ENCODE measurements around the gene AKIRIN2.

The AKIRIN2 gene

DNA sequence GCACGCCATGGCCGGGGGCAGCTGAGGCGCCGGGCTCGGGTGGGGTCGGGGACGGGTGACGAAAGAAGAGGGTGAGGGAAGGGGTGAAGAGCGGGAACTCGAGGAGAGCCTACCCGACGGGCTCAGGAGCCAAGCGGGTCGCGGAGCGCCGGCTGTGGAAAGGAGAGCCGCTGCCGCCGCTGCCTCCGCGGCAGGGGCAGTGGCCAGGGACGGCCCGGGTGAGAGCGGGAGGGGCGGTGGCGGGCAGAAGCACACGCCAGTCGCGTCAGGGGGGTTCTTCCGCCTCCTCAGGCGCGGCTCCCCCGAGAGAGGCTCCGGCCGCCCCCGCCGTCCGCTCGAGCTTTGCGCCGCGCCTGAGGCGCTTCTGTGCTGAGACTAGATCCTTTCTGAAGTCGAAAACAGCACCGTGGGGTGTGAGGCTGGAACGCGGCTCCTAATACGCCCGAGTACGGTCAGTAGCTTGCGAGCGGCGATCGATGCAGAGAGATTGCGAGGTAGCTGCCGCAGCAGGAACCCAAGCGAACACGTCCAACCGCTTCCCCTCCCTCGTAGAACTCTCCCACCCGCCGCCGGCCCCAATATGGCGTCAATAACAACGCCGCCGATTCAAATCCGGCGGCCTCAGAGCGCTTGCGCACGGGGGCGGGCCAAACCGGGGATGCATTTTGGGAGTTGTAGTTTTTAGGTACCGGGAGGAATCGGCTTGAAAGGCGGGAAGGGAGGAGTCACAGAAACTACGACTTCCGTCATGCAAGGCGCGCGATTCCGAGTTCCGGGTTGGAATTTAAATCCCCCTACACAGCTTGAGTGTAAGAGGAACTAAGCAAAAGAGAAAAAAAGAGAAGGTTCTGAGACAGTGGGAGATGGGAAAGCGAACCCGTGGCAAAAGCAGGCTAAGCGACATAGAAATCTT, at the start of gene AKIRIN2:
AKIRIN2 (minus strand) TSS at position 558 of the 913 bp plus-strand sequence; CDS start at position 9, 549 bp downstream.
- peak; percentile 91 for DNase-seq (ENCODE audit: low spot score)

DNA sequence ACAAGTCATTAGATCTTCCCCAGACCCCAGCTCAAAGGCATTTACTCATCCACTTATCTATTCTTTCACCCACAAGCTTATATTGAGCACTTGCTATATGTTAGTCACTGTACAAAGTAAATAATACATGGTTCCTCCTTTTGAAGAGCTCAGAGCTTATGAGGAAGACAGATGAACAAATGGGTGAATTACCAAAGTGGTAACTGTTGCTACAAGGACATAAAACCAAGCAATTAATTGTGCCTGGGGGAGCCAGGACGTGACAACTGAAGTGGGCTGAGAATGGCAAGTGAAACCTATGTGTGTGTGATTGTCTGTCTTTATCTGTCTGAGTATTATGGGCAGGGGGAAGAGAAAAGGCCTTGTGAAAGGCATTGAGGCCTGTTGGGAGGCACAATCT, 45.6 kb upstream of the AKIRIN2 start:
- DNase-seq (ENCODE audit: low spot score): no peak

GRCh38 chr6:87745966-87746721, 44.1 kb upstream of the AKIRIN2 start:
- DNase-seq (ENCODE audit: low spot score): no peak

- DNase-seq (ENCODE audit: low spot score): no peak
Measured at GRCh38 chr6:87743454-87743853, 41.4 kb upstream of the AKIRIN2 start.

DNA sequence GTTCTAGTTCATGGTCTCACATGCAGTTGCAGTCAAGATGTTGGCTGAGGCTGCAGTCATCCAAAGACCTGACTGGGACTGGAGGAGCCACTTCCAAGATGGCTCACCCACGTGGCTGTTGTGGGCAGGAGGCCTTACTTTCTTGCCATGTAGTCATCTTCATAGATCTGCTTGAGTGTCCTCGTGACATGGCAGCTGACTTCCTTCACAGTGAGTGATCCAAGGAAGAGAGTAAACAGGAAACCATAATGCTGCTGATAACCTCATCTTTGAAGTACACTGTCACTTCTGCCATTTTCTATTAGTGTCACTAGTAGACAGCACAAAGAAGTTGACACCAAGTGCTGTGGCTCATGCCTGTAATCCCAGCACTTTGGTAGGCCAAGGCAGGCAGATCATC, 40.1 kb upstream of the AKIRIN2 start:
- no peak for DNase-seq (ENCODE audit: low spot score)

- no peak for DNase-seq (ENCODE audit: low spot score)
Measured at GRCh38 chr6:87741001-87741650, 39.1 kb upstream of the AKIRIN2 start.

GRCh38 chr6:87738744-87739143, 36.7 kb upstream of the AKIRIN2 start:
- DNase-seq (ENCODE audit: low spot score): no peak

DNA sequence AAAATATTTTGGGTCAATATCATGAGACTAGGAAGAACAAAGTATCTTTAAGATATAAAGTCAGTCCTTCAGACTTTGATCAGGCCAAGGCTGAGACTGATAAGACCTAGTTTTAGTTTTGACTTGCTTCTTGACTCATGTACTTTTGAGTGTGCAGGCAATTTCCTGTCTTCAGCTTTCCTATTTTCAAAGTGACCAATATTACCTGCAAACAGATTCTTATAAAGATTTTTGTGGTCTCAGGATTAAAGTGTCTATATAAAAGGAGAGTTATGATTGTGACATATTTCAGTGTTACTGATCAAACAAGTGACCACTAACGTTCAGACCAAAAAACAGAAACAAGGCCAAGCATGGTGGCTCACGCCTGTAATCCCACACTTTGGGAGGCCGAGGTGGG, 36.0 kb upstream of the AKIRIN2 start:
- DNase-seq (ENCODE audit: low spot score): no peak

GRCh38 chr6:87736809-87737540, 34.9 kb upstream of the AKIRIN2 start:
- DNase-seq (ENCODE audit: low spot score): no peak

DNA sequence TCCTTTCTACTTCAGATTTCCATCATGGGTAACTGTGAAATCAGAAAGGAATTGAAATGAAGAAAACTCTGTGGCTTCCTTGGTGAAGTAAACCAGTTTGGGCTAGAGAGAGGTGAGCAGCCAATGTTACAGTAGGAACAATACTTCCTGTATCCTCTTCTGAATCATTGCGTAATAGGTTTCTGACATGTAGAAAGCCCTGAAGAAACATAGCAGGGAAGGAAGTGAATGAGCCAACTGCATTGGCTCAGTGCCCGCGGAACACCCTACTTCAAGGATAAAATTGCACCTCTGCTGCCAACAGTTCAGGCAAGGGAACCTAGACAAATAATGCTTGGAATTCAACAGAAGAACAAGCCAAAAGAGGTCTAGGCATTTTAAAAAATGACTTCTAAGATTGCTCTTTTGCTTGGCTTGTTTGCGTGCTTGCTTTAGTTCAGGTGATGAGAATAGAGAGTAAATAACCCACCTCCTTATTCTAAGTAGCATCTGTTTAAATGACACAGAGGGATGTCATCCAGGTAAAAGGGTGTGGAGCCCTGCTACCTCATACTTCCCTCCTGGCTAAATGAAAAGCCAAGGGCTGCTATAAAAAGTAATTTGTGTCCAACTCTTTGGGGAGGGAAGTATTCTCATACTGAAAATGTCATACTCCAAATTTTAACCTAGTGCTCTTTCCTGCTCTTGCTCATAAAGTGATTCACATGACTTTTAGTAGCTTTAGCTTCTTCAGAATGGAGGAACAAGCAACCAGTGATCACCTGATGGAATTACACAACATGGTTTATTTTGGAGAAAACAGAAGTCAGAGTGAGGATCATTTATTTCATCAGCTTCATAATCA, 30.0 kb upstream of the AKIRIN2 start:
- no peak for DNase-seq (ENCODE audit: low spot score)

DNA sequence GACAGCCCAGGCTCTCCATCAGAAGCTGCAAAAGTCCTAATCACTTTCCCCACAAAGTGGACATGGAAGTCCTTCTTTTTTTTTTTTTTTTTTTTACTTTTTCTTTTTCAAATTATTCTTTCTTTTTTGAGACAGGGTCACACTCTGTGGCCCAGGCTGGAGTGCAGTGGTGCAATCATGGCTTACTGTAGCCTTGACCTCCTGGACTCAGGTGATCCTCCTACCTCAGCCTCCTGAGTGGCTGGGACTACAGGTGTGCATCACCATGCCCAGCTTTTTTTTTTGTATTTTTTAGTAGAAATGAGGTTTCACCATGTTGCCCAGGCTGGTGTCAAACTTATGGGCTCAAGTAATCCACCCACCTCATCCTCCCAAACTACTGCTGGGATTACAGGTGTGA, 29.0 kb upstream of the AKIRIN2 start:
- no peak for DNase-seq (ENCODE audit: low spot score)

- no peak for DNase-seq (ENCODE audit: low spot score)
Measured at GRCh38 chr6:87729965-87730719, 28.1 kb upstream of the AKIRIN2 start.

DNA sequence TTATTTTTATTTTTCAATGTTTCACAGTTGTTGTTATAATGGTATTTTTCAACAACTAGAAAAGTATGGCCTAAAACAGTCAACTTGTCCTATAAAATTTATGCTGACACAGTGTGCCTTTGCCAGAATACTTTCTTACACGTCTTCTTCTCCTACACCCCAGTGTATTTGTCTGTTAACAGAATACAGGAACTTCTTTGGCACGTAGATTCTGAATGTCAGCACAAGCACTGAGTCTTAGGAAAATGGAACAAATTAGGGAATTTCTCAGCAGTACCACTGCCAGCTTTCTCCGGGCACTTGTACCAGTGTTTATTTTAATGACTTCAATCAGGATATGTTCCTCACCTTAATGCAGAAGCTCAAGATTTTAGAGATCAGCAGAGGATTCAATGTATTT, 26.7 kb upstream of the AKIRIN2 start:
- no peak for DNase-seq (ENCODE audit: low spot score)

DNA sequence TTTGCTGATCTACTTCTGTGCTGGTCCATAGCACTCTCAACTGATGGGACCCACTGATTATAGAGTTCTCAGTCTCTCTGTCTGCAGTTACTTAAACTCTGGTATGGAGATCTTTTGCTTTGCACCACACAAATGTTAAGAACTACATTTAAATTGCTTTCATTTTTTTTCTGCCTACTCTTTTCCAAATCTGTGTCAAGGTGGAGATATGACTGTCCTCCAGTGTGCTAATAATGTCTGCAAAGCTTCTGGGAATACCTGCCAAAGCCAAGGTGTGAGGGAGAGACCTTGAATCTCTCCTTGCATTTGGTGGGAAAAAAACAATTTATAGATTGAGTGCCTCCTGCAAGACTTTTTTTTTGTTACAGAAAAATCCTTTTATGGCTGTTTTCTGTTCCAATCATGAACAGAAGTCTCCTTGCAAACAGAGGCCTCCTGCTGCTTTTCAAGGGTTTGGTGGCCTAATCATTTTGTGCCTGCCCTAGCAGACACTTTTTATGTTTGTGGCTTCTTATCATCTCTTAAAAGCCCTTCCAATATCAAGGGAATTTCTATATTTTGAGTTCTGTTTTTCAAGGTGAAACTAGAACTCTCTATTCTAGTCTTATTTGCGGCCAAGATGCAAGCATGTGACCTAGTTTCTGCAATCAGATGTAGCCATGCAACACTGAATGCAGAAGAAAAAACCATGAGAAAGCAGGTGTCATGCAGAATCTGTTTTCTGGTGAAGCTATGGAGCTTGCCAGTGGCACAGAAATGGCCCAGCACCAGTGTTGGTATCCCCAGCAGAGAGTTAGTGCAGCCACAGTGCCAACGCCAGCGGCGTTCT, 23.2 kb upstream of the AKIRIN2 start:
- no peak for DNase-seq (ENCODE audit: low spot score)

GRCh38 chr6:87723170-87724078, 21.4 kb upstream of the AKIRIN2 start:
- DNase-seq (ENCODE audit: low spot score): no peak

DNA sequence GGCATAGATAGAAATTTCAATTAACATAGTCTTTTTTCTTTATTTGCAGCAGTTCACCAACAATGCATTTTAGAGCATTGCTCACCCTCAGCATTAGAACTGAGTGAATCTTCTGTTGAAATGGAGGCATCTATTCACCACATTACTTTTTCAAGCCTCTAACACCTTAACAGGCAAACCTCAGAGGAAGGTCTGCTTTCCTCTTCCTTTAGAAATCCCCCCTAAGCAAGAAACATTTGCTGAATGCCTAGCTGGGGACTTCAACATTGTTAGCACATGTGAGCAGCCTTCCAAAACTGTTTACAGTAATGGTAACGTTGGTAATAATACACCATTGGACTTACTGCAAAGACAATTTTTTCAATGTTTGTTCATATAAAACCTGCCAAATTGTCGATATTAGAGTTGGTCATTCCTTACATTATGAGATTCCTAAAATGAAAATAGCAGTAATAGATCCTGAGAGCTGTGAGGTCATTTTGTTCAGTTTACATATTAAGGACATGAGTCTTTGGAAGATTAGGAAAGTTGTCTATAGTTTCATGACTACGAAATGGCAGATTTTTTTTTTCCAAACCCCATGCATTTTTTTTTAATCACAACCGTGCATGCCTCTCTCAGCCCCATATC, 20.6 kb upstream of the AKIRIN2 start:
- no peak for DNase-seq (ENCODE audit: low spot score)

GRCh38 chr6:87721311-87721710, 19.3 kb upstream of the AKIRIN2 start:
- no peak for DNase-seq (ENCODE audit: low spot score)

All from D341Med (cell line).